ENCODE results near the gene PHGDH.
A peak's percentile ranks its signal among the peaks of the same experiment; 100 is the strongest.
"Not testable (repeated sequence)": the region's sequence is repeated elsewhere in the genome, so short reads cannot be mapped to it uniquely, and the experiment has no call there.

The PHGDH gene

GRCh38 chr1:119688810-119689209, 22.9 kb upstream of the PHGDH start:
- DNase-seq, result no peak
- in situ Hi-C loops (cut with HindIII; ENCODE audit: low pct_ligation_motif_present, low pct_unique_long_range_greater_than_20kb, low sequenced_read_pairs), result no loop called here

GRCh38 chr1:119689511-119689910, 22.2 kb upstream of the PHGDH start:
- no peak for DNase-seq
- in situ Hi-C loops (cut with HindIII; ENCODE audit: low pct_ligation_motif_present, low pct_unique_long_range_greater_than_20kb, low sequenced_read_pairs), result no loop called here

- DNase-seq, result not testable (repeated sequence)
These were observed 14.9 kb upstream of the PHGDH start for GRCh38 chr1:119696863-119697262.

GRCh38 chr1:119697598-119697997, 14.1 kb upstream of the PHGDH start:
- no peak for DNase-seq
- in situ Hi-C loops (cut with HindIII; ENCODE audit: low pct_ligation_motif_present, low pct_unique_long_range_greater_than_20kb, low sequenced_read_pairs), result no loop called here

More at GRCh38 chr1:119696863-119697262, 14.9 kb upstream of the PHGDH start:
- in situ Hi-C loops (cut with HindIII; ENCODE audit: low pct_ligation_motif_present, low pct_unique_long_range_greater_than_20kb, low sequenced_read_pairs), result not testable (repeated sequence)

- in situ Hi-C loops (cut with HindIII; ENCODE audit: low pct_ligation_motif_present, low pct_unique_long_range_greater_than_20kb, low sequenced_read_pairs), result no loop called here
- no peak for DNase-seq
These were observed 11.4 kb upstream of the PHGDH start for GRCh38 chr1:119700326-119700725.

GRCh38 chr1:119701659-119702058, 10.1 kb upstream of the PHGDH start:
- no peak for DNase-seq
- in situ Hi-C loops (cut with HindIII; ENCODE audit: low pct_ligation_motif_present, low pct_unique_long_range_greater_than_20kb, low sequenced_read_pairs), result no loop called here

- DNase-seq, result no peak
- in situ Hi-C loops (cut with HindIII; ENCODE audit: low pct_ligation_motif_present, low pct_unique_long_range_greater_than_20kb, low sequenced_read_pairs), result no loop called here
These were observed 9.3 kb upstream of the PHGDH start for GRCh38 chr1:119702384-119702783.

GRCh38 chr1:119703666-119704450, 7.9 kb upstream of the PHGDH start:
- in situ Hi-C loops (cut with HindIII; ENCODE audit: low pct_ligation_motif_present, low pct_unique_long_range_greater_than_20kb, low sequenced_read_pairs), result no loop called here
- DNase-seq, result no peak

- DNase-seq; in situ Hi-C loops (cut with HindIII; ENCODE audit: low pct_ligation_motif_present, low pct_unique_long_range_greater_than_20kb, low sequenced_read_pairs): not testable (repeated sequence)
These were observed 5.1 kb upstream of the PHGDH start for GRCh38 chr1:119706599-119706998.

GRCh38 chr1:119711356-119711803, 354 bp upstream of the PHGDH start:
- DNase-seq; in situ Hi-C loops (cut with HindIII; ENCODE audit: low pct_ligation_motif_present, low pct_unique_long_range_greater_than_20kb, low sequenced_read_pairs): not testable (repeated sequence)

- in situ Hi-C loops (cut with HindIII; ENCODE audit: low pct_ligation_motif_present, low pct_unique_long_range_greater_than_20kb, low sequenced_read_pairs), result no loop called here
- peak; percentile 85 for DNase-seq
These were observed 756 bp downstream of the PHGDH start for GRCh38 chr1:119712342-119713038.

GRCh38 chr1:119713039-119713748, 1.5 kb downstream of the PHGDH start:
- in situ Hi-C loops (cut with HindIII; ENCODE audit: low pct_ligation_motif_present, low pct_unique_long_range_greater_than_20kb, low sequenced_read_pairs), result no loop called here
- no peak for DNase-seq

- in situ Hi-C loops (cut with HindIII; ENCODE audit: low pct_ligation_motif_present, low pct_unique_long_range_greater_than_20kb, low sequenced_read_pairs), result no loop called here
- DNase-seq, result no peak
These were observed 2.2 kb downstream of the PHGDH start for GRCh38 chr1:119713749-119714456.

GRCh38 chr1:119714583-119714982, 2.8 kb downstream of the PHGDH start:
- DNase-seq, result no peak
- in situ Hi-C loops (cut with HindIII; ENCODE audit: low pct_ligation_motif_present, low pct_unique_long_range_greater_than_20kb, low sequenced_read_pairs), result no loop called here

GRCh38 chr1:119715542-119715941, 3.8 kb downstream of the PHGDH start:
- in situ Hi-C loops (cut with HindIII; ENCODE audit: low pct_ligation_motif_present, low pct_unique_long_range_greater_than_20kb, low sequenced_read_pairs), result no loop called here
- no peak for DNase-seq

GRCh38 chr1:119718409-119718808, 6.7 kb downstream of the PHGDH start:
- in situ Hi-C loops (cut with HindIII; ENCODE audit: low pct_ligation_motif_present, low pct_unique_long_range_greater_than_20kb, low sequenced_read_pairs), result no loop called here
- DNase-seq, result no peak

- no peak for DNase-seq
- in situ Hi-C loops (cut with HindIII; ENCODE audit: low pct_ligation_motif_present, low pct_unique_long_range_greater_than_20kb, low sequenced_read_pairs), result no loop called here
These were observed 7.2 kb downstream of the PHGDH start for GRCh38 chr1:119718972-119719371.

- DNase-seq, result no peak
- in situ Hi-C loops (cut with HindIII; ENCODE audit: low pct_ligation_motif_present, low pct_unique_long_range_greater_than_20kb, low sequenced_read_pairs), result no loop called here
These were observed 9.2 kb downstream of the PHGDH start for GRCh38 chr1:119720866-119721440.
